ENCODE data around the gene CCSER2.

DNA sequence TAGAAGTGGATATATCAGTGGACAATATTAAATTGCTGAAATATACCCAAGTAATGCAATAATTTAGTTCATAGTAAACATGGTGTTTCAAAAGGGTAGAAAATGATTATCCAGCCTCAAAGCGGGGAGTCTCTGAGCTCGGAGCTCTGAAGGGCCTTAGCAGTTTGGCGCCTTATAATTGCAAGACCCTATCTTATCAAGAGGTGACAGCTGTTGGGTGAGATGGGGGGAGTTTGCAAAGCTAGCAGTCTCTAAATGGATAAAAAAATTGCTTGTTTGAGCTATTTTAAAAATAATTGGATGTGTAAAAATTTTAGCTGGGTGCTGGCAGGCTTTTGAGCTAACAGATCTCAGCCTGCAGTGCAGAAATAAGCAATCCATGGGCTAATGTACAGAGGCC is 219.2 kb downstream of the CCSER2 start:
- TF ChIP-seq NFRKB (IDR thresholded peaks at IDR 0.05) (no peak), CTBP1 (IDR thresholded peaks at IDR 0.05; ENCODE audit: borderline replicate concordance) (no peak), ELF4 (IDR thresholded peaks at IDR 0.05) (no peak), SP1 (IDR thresholded peaks at IDR 0.05) (no peak), L3MBTL2 (conservative IDR thresholded peaks at IDR 0.05) (no peak), FOXM1 (IDR thresholded peaks at IDR 0.05; ENCODE audit: borderline replicate concordance) (no peak), HDGF (IDR thresholded peaks at IDR 0.05; ENCODE audit: borderline replicate concordance) (no peak)
